ENCODE measurements around the gene EED.
"Not testable (repeated sequence)": the region's sequence is repeated elsewhere in the genome, so short reads cannot be mapped to it uniquely, and the experiment has no call there.

EED gene

GRCh38 chr11:86288776-86289507, 44.4 kb downstream of the EED start:
- no peak for DNase-seq (ENCODE audit: low read depth in 1 of 2, low spot score in 1 of 2)
- TF ChIP-seq GABPA (IDR thresholded peaks at IDR 0.05; ENCODE audit: low read depth) (no peak), REST (IDR thresholded peaks at IDR 0.05; ENCODE audit: insufficient replicate concordance, low read depth) (no peak), CTCF (IDR thresholded peaks at IDR 0.05; ENCODE audit: insufficient read depth, low read length) (no peak), POLR2AphosphoS5 (IDR thresholded peaks at IDR 0.05; ENCODE audit: low read depth) (no peak), SPI1 (IDR thresholded peaks at IDR 0.05; ENCODE audit: borderline replicate concordance, low read depth) (no peak)

DNA sequence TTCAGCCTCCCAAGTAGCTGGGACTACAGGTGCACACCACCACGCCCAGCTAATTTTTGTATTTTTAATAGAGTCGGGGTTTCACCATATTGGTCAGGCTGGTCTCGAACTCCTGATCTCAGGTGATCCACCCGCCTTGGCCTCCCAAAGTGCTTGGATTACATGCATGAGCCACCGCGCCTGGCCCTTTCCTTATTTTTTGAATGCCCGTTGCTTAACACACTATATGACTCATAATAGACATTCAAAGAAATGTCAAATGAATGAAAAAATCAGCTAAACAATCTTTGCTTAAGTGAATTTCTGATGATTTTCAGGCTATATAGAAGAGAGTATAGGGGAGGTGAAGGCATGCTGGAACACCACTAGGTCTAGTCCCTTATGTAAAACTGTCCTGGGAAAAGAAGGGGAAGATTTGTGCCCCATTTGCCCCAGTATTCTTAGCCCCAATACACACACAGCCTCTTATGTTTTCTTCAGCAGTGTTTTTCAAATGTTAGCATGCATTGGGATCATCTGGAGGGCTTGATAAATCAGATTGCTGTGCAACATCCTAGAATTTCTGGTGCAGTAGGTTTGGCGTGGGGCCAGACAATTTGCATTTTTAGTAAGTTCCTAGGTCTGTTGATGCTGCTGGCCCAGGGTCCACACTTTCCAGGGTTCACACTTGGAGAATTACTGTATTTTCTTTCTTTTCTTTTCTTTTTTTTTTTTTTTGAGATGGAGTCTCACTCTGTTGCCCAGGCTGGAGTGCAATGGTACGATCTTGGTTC, 45.1 kb downstream of the EED start:
- not testable (repeated sequence) for DNase-seq (ENCODE audit: low read depth in 1 of 2, low spot score in 1 of 2); H3K4me3 ChIP-seq (replicated peaks; ENCODE audit: insufficient read depth, low read length); H3K27ac ChIP-seq (replicated peaks); H3K27me3 ChIP-seq (ENCODE audit: insufficient read depth, poor library complexity, severe bottlenecking)

More at GRCh38 chr11:86288776-86289507, 44.4 kb downstream of the EED start:
- Histone ChIP-seq H3K27ac (replicated peaks) (no peak overlapping the region), H3K27me3 (ENCODE audit: insufficient read depth, poor library complexity, severe bottlenecking) (no peaks in the 10 kb centered on the region), H3K4me3 (replicated peaks; ENCODE audit: insufficient read depth, low read length) (no peak overlapping the region)

- no peak overlapping the region for H3K27ac ChIP-seq (replicated peaks)
- H3K27me3 ChIP-seq (ENCODE audit: insufficient read depth, poor library complexity, severe bottlenecking), result no peaks in the 10 kb centered on the region
- TF ChIP-seq REST (IDR thresholded peaks at IDR 0.05; ENCODE audit: insufficient replicate concordance, low read depth) (no peak), CTCF (IDR thresholded peaks at IDR 0.05; ENCODE audit: insufficient read depth, low read length) (peak; percentile 43)
- H3K4me3 ChIP-seq (replicated peaks; ENCODE audit: insufficient read depth, low read length), result no peak overlapping the region
- DNase-seq (ENCODE audit: low read depth in 1 of 2, low spot score in 1 of 2), result peak in 1 of 2 experiments; percentile 48
Observed at GRCh38 chr11:86291466-86292262, 47.1 kb downstream of the EED start.
